22Rv1 (cell line): ENCODE measurements around the gene MXD4.

Experiments
- H3K27ac ChIP-seq: fragments of 450-650 bp; 2 replicates; pipeline ENCODE4 v1.5.1; 2017
- ZFX ChIP-seq: fragments of 450-650 bp; IDR thresholded peaks from 2 replicates; pipeline ENCODE4 v1.6.1; 2017; ENCODE audit warnings: antibody characterized with exemption, borderline replicate concordance
- TF ChIP-seq, protein P1 (sequence below): fragments of 450-650 bp; IDR thresholded peaks from 2 replicates; pipeline ENCODE4 v1.5.1; 2017; ENCODE audit warnings: mild to moderate bottlenecking

The MXD4 gene

DNA sequence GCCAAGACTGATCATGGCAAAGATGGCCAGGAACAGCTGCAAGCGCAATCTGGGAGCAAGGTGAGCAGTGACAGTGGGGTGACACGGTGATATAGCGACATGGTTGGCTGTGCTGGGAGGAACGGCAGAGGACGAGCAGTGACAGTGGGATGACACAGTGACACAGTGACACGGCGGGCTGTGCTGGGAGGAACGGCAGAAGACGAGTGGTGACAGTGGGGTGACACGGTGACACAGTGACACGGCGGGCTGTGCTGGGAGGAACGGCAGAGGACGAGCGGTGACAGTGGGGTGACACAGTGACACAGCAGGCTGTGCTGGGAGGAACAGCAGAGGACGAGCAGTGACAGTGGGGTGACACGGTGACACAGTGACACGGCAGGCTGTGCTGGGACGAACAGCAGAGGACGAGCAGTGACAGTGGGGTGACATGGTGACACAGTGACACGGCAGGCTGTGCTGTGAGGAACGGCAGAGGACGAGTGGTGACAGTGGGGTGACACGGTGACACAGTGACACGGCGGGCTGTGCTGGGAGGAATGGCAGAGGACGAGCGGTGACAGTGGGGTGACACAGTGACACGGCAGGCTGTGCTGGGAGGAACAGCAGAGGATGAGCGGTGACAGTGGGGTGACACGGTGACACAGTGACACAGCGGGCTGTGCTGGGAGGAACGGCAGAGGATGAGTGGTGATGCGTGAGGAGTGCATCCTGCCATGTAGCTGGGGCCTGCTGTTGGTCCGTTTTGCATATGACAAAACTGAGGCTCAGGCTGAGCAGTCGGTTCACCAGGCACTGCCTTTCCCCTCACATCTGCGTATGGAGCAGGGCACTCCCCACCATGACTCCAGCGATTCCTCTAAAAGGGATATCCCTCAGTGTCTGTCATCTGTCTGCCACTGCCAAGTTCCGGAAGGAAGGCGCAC, 36.0 kb upstream of the MXD4 start:
- no peak overlapping the region for H3K27ac ChIP-seq
- TF ChIP-seq, protein P1, sequence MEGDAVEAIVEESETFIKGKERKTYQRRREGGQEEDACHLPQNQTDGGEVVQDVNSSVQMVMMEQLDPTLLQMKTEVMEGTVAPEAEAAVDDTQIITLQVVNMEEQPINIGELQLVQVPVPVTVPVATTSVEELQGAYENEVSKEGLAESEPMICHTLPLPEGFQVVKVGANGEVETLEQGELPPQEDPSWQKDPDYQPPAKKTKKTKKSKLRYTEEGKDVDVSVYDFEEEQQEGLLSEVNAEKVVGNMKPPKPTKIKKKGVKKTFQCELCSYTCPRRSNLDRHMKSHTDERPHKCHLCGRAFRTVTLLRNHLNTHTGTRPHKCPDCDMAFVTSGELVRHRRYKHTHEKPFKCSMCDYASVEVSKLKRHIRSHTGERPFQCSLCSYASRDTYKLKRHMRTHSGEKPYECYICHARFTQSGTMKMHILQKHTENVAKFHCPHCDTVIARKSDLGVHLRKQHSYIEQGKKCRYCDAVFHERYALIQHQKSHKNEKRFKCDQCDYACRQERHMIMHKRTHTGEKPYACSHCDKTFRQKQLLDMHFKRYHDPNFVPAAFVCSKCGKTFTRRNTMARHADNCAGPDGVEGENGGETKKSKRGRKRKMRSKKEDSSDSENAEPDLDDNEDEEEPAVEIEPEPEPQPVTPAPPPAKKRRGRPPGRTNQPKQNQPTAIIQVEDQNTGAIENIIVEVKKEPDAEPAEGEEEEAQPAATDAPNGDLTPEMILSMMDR: no peak
- TF ChIP-seq ZFX: no peak

DNA sequence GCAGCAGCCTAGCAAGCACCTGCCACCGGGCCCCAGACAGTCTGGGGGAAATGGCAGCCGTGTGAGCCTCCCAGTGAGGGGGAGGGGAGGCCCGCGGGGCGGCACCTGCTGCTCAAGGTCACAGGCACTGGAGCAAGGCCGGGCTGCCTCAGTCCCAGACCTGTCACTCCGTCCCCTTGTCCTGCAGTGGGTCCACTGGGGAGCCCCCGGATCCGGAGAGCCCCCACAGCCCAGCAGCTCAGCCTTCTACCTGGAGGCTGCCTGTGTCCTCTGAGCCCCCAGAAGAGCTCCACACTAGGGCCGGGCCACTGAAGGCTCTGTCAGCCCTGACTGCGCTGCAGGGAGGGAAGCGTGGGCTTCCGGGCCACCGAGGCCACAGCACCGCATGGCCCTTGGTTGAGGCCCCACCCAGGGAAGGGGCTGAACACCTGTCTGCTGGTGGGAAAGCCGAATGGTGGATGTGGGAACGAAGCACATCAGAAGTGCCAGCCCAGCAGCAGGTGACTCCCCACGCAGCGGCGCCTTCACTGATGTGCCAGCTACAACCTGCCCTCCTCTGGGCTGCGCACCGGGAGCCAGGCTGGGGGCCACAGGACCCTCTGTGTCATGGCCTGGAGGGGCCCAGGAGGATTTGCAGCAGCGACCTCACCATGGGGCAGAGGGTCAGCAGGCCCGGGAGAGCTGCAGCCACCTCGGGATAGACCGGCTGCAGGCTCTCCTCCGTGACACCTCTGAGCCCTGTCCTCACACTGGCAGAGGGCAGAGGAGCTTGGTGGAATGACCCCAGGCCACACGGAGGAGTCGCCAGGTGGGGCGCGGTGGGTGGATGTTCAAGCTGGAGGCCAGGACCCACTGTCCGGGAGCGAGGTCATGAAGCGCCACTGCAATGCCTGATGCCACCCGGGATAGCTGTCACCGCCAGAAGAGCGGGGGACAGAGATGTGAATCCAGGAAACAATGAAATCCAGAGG, 35.0 kb upstream of the MXD4 start:
- no peak for TF ChIP-seq ZFX
- TF ChIP-seq, protein P1: no peak
- H3K27ac ChIP-seq: no peak overlapping the region

DNA sequence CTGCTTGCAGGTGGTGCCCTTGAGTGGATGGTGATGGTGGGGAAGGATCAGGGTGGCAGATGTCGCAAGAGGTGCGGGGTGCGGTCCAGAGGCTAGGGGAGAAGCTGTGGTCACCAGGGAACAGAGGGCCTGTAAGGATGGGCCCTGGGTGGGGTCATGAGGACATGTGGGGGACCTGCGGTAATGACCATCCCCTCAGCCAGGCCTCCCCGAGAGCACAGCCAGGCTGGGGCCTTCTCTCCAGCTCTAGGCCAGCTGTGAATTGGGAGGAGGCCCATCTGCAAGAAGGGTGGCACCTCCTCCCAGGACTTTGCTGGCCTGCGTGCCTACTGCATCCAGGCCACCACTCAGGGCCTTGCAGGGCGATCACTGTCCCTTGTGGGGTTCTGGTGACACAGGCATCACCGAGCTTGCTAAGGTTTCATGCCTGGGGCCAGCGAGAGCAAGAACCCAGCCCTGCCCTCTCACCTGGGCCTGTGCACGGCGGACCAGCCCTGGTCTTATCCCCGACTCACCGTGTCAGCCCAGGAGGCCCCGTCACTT, 34.1 kb upstream of the MXD4 start:
- no peak overlapping the region for H3K27ac ChIP-seq
- no peak for TF ChIP-seq ZFX
- TF ChIP-seq, protein P1: no peak

DNA sequence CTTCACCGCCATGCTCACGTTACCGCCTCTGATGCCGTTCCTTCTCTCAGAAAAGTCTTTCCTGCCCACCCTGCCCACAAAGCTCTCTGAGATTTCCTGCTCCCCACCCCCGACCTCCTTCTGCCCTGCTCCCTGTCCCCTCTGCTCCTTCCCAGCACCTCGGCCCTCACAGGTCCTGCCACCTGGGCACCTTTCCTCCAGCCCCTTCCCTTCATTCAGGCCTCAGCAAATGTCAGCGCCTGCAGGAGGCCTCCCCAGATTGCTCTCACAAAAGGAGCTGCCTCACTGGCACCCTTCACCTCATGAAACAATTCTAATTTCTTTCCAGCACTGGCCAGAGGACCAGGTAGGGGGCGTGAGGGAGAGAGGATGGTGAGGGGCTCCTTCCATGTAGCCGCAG, 33.6 kb upstream of the MXD4 start:
- H3K27ac ChIP-seq: no peak overlapping the region
- TF ChIP-seq, protein P1: no peak
- no peak for TF ChIP-seq ZFX

DNA sequence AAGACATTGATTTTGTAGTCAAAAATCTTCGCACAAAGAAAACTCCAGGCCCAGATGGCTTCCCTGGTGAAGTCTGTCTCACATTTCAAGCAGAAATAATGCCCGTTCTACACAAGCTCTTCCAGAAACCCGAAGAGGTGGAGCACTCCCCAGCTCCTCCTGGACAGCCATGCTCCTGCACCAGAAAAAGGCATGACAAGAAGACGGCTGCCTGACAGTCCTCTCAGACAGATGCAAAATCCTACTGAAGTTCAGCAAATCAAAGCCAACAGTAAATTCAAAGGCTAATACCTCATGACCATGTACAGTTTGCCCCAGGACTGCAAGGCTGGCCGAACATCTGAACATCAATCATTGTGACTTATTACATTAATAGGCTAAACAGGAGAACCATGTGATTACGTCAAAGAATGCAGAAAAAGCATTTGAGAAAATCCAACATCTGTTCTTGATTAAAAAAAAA, 30.8 kb upstream of the MXD4 start:
- H3K27ac ChIP-seq: no peak overlapping the region

DNA sequence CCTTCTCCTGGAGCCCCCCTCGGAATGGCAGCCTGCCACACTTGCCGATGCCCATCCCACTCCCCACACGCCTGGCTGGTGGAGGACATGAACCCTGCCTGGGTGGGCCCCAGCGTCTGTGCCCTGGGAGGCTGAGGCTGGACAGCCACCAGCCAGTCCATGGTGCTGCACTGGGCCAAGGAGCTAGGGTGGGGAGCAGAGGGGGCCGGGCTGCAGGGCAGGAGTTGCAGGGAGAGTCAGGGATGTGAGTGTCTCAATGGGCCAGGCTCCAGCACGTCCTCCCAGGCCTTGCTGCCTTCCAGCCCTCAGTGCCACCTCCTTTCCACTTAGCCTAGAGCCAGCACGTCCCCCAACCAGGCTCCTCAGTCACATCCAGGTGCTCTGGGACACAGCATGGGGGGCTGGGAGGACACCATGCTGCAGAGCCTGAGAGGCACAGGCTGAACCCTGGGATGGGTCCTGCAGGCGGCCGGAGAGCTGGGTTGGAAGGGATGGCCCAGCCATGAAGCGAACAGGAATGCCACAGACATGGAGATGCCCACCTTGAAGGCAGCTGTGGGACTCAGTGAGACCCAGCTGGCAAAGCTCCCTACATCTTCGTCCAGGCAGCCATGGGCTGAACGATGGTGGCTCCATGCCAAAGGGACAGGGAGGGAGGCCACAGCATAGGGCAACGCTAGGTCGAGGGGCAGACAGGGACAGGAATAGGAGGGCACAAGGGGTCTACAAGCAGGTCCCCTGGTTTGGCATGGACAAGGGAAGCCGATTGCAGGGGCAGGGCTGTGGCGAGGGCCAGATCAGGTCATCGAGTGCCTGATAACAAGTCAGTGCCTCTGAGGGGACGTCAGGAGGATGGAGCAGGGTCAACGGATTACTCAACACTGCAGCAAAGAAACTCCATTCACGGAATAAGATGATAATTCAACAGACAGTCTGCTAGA, 30.1 kb upstream of the MXD4 start:
- no peak for TF ChIP-seq ZFX
- TF ChIP-seq, protein P1: no peak
- no peak overlapping the region for H3K27ac ChIP-seq

More for the DNA sequence above, 30.8 kb upstream of the MXD4 start:
- TF ChIP-seq, protein P1: no peak
- TF ChIP-seq ZFX: no peak
